Mesenchymal stem cell (in vitro differentiated cells and primary cell): Measurements from ENCODE around the gene TENM4.

ENCODE experiments used
- DNase-seq: peaks from one replicate; pipeline ENCODE4 v3.0.0-alpha.2; 2013
- H2AFZ ChIP-seq: one replicate; pipeline ENCODE4 v1.6.1; 2013; ENCODE audit warnings: low read depth, mild to moderate bottlenecking, control low read depth, inconsistent platforms, low read length, moderate library complexity
- H2AK5ac ChIP-seq: 2 replicates; pipeline ENCODE4 v1.6.1; 2013; ENCODE audit warnings: low read length, moderate library complexity, mild to moderate bottlenecking, inconsistent platforms; ENCODE audit not compliant: severe bottlenecking
- H2BK120ac ChIP-seq: one replicate; pipeline ENCODE4 v1.6.1; 2013; ENCODE audit warnings: low read depth, mild to moderate bottlenecking, inconsistent platforms, low read length, moderate library complexity
- H2BK12ac ChIP-seq, 2 experiments: one replicate each; pipeline ENCODE4 v1.6.1; 2013; ENCODE audit warnings: inconsistent platforms in 2 of 2, low read length in 2 of 2, mild to moderate bottlenecking in 2 of 2, moderate library complexity in 2 of 2, control low read depth in 1 of 2
- H2BK15ac ChIP-seq: one replicate; pipeline ENCODE4 v1.6.1; 2013; ENCODE audit warnings: mild to moderate bottlenecking, low read depth, inconsistent platforms; ENCODE audit not compliant: poor library complexity, severe bottlenecking
- H2BK5ac ChIP-seq: 2 replicates; pipeline ENCODE4 v1.6.1; 2013; ENCODE audit warnings: low read depth, mild to moderate bottlenecking, low read length, control low read depth, inconsistent platforms; ENCODE audit not compliant: poor library complexity, severe bottlenecking
- H3K14ac ChIP-seq, 2 experiments: one replicate each; pipeline ENCODE4 v1.6.1; 2013; ENCODE audit warnings: inconsistent platforms in 2 of 2, low read length in 2 of 2, control low read depth in 1 of 2, mild to moderate bottlenecking in 1 of 2, moderate library complexity in 1 of 2
- H3K18ac ChIP-seq, 2 experiments: one replicate each; pipeline ENCODE4 v1.6.1; 2013; ENCODE audit warnings: inconsistent platforms in 2 of 2, low read length in 2 of 2, control low read depth in 1 of 2, low read depth in 1 of 2, mild to moderate bottlenecking in 1 of 2
- H3K23ac ChIP-seq, 2 experiments: one replicate each; pipeline ENCODE4 v1.6.1; 2013; ENCODE audit warnings: inconsistent platforms in 2 of 2, low read length in 2 of 2, mild to moderate bottlenecking in 2 of 2, moderate library complexity in 2 of 2, control low read depth in 1 of 2
- H3K27ac ChIP-seq: 2 replicates; pipeline ENCODE4 v1.5.1; 2013; ENCODE audit warnings: mild to moderate bottlenecking, moderate library complexity, low read length, control low read depth, inconsistent platforms; ENCODE audit not compliant: poor library complexity, severe bottlenecking
- H3K27me3 ChIP-seq, 2 experiments: 2 replicates each; pipeline versions ENCODE4 v1.6.1 to v1.7.0; 2013; ENCODE audit warnings: low read length in 2 of 2, mild to moderate bottlenecking in 2 of 2, moderate library complexity in 2 of 2, control low read depth in 1 of 2, inconsistent platforms in 1 of 2; ENCODE audit not compliant: control insufficient read depth in 1 of 2, insufficient read depth in 1 of 2
- H3K36me3 ChIP-seq, 2 experiments: 2 replicates each; pipeline versions ENCODE4 v1.6.1 to v1.7.0; 2013; ENCODE audit warnings: low read length in 2 of 2, control low read depth in 1 of 2, inconsistent platforms in 1 of 2, low read depth in 1 of 2, mild to moderate bottlenecking in 1 of 2; ENCODE audit not compliant: insufficient read depth in 2 of 2, control insufficient read depth in 1 of 2
- H3K4ac ChIP-seq, 2 experiments: one replicate each; pipeline ENCODE4 v1.6.1; 2013; ENCODE audit warnings: inconsistent platforms in 2 of 2, low read length in 2 of 2, mild to moderate bottlenecking in 2 of 2, moderate library complexity in 2 of 2, control low read depth in 1 of 2, low read depth in 1 of 2
- H3K4me1 ChIP-seq: 2 replicates; pipeline ENCODE4 v1.6.1; 2013; ENCODE audit warnings: low read depth, low read length, control low read depth; ENCODE audit not compliant: control insufficient read depth, insufficient read depth
- H3K4me2 ChIP-seq: 2 replicates; pipeline ENCODE4 v1.6.1; 2013; ENCODE audit warnings: low read length, mild to moderate bottlenecking, inconsistent platforms; ENCODE audit not compliant: poor library complexity, severe bottlenecking
- H3K4me3 ChIP-seq, 2 experiments: 2 replicates each; pipeline versions ENCODE4 v1.5.1 to v1.7.0; 2013; ENCODE audit warnings: low read length in 2 of 2, mild to moderate bottlenecking in 2 of 2, control low read depth in 1 of 2, low read depth in 1 of 2; ENCODE audit not compliant: insufficient read depth in 1 of 2
- H3K79me1 ChIP-seq: replicated peaks from 2 replicates; pipeline ENCODE4 v1.6.1; 2013; ENCODE audit warnings: mild to moderate bottlenecking, control low read depth, low read length, inconsistent platforms; ENCODE audit not compliant: poor library complexity, severe bottlenecking
- H3K9ac ChIP-seq: 2 replicates; pipeline ENCODE4 v1.7.0; 2013; ENCODE audit warnings: mild to moderate bottlenecking, low read length, moderate library complexity
- H3K9me3 ChIP-seq: 2 replicates; pipeline ENCODE4 v1.7.0; 2013; ENCODE audit warnings: mild to moderate bottlenecking, low read length; ENCODE audit not compliant: control insufficient read depth
- H4K8ac ChIP-seq: one replicate; pipeline ENCODE4 v1.6.1; 2013; ENCODE audit warnings: inconsistent platforms, mild to moderate bottlenecking, low read length, moderate library complexity
- H4K91ac ChIP-seq: one replicate; pipeline ENCODE4 v1.6.1; 2013; ENCODE audit warnings: mild to moderate bottlenecking, low read length, inconsistent platforms
- WGBS: methylation state at CpG from one replicate; pipeline ENCODE4 v1.1.7; 2013; ENCODE audit warnings: mixed read lengths; 5-methylcytosine and 5-hydroxymethylcytosine counted together

Gene TENM4

DNA sequence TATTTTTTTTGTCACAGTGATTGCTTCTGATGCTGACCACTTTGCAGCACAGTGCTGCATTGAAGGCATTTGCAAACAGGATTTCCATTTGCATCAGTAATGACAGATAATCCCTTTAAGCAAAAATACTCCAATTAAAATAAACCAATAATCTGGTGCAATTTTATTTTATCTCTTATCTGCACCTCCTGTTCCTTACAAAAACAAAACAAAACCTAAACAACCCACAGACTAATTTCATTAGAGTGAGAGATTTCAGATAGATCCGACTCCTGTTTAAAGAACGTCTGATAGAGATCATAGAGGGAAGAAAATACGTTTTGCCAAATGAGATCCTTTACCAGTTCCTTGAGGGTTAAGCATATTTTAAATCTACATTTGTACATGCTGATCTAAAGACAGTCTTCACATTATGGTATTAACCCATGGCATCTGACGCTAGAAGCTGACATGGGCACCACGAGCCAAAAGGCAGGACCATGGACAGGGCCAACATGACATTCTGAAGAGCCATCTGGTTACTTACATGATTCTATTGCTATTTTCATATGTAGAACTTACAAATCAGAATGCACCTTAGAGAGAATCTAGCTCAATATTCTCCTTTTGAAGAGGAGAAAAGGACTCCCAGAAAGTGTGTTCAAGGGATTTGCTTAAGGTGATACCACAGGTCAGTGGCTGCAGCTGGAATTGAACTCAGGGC, 580.0 kb downstream of the TENM4 start:
- H3K4ac ChIP-seq = no peak overlapping the region
- H3K79me1 ChIP-seq = no peaks in the 10 kb centered on the region
- H2BK5ac ChIP-seq = no peak overlapping the region
- no peak overlapping the region for H4K91ac ChIP-seq
- peak; percentile 44 for DNase-seq
- H3K4me3 ChIP-seq = no peak overlapping the region
- no peak overlapping the region for H3K27ac ChIP-seq
- H3K9ac ChIP-seq = no peak overlapping the region
- H3K4me2 ChIP-seq = no peak overlapping the region
- H2AK5ac ChIP-seq = no peak overlapping the region
- H3K23ac ChIP-seq = no peak overlapping the region
- H3K36me3 ChIP-seq = peaks cover 0 to 7% of the 10 kb centered on the region in 2 experiments
- no peak overlapping the region for H3K14ac ChIP-seq
- WGBS = 59% methylated on average over 2 of the region's 5 CpGs
- H3K9me3 ChIP-seq = no peaks in the 10 kb centered on the region
- H2BK12ac ChIP-seq = no peak overlapping the region
- no peak overlapping the region for H4K8ac ChIP-seq
- no peak overlapping the region for H2BK120ac ChIP-seq
- no peaks in the 10 kb centered on the region for H3K4me1 ChIP-seq
- H3K18ac ChIP-seq = no peak overlapping the region
- no peak overlapping the region for H2AFZ ChIP-seq
- H2BK15ac ChIP-seq = no peak overlapping the region
- no peaks in the 10 kb centered on the region for H3K27me3 ChIP-seq

DNA sequence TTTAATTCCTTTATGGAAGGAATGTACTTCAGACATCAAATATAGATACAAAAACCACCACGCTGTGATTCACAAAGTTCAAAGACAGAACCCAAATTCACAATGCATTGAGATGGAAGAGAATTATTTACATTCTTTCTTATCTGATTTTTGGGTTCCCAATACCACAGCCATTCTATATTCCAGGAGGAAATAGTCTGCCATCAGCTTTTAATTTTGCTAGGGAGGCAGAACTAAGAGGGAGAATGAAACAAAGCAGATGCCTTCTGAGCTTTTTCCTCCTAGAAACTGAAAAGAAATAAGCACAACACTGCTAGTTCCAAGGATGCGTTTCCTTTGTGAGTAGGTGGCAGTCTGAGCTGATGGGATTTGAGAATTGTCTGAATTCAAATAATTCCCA, 583.1 kb downstream of the TENM4 start:
- Histone ChIP-seq H2AK5ac (no peak overlapping the region), H2AFZ (no peak overlapping the region), H3K36me3 (peaks cover 0 to 8% of the 10 kb centered on the region in 2 experiments), H3K4me2 (no peak overlapping the region), H3K4me1 (no peaks in the 10 kb centered on the region), H3K27me3 (no peaks in the 10 kb centered on the region), H3K79me1 (no peaks in the 10 kb centered on the region), H2BK5ac (no peak overlapping the region), H3K9me3 (no peaks in the 10 kb centered on the region), H2BK120ac (no peak overlapping the region), H3K18ac (no peak overlapping the region), H3K23ac (no peak overlapping the region), H4K8ac (no peak overlapping the region), H3K14ac (no peak overlapping the region), H2BK15ac (no peak overlapping the region), H4K91ac (no peak overlapping the region), H3K4ac (no peak overlapping the region), H3K27ac (no peak overlapping the region), H3K9ac (no peak overlapping the region), H3K4me3 (no peak overlapping the region), H2BK12ac (no peak overlapping the region)
- no CpG with 5 or more reads among the region's 2 CpGs for WGBS
- peak; percentile 15 for DNase-seq

DNA sequence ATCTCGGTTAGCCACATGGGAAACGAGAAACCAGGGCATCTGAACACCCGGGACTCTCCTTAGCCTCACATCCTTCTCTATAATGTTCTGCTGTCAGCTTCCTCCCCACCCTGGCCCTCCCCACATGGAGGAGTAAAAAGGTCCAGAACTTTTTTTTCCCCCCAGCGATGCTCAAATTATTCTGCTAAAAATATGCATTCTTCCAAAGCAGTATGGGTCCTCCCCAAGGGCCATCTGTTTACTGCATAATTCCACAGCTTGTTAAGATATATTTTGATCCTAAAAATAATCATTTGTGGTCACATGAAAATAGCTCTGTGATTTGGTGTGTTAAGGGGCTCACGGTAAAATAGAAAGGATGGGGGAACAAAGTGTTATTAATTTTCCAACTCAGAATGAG, 584.6 kb downstream of the TENM4 start:
- 85% methylated on average over 5 of the region's 5 CpGs for WGBS
- no peak for DNase-seq
- H2BK15ac ChIP-seq = no peak overlapping the region
- no peaks in the 10 kb centered on the region for H3K79me1 ChIP-seq
- no peak overlapping the region for H3K23ac ChIP-seq
- peaks cover 0 to 3% of the 10 kb centered on the region in 2 experiments for H3K36me3 ChIP-seq
- no peaks in the 10 kb centered on the region for H3K27me3 ChIP-seq
- H4K8ac ChIP-seq = no peak overlapping the region
- H3K4me1 ChIP-seq = no peaks in the 10 kb centered on the region
- H2BK5ac ChIP-seq = no peak overlapping the region
- H2BK120ac ChIP-seq = no peak overlapping the region
- no peak overlapping the region for H3K4me2 ChIP-seq
- H3K9me3 ChIP-seq = no peaks in the 10 kb centered on the region
- no peak overlapping the region for H3K14ac ChIP-seq
- H2AFZ ChIP-seq = no peak overlapping the region
- no peak overlapping the region for H2AK5ac ChIP-seq
- no peak overlapping the region for H3K4me3 ChIP-seq
- no peak overlapping the region for H3K4ac ChIP-seq
- no peak overlapping the region for H3K18ac ChIP-seq
- H3K9ac ChIP-seq = no peak overlapping the region
- H2BK12ac ChIP-seq = no peak overlapping the region
- no peak overlapping the region for H3K27ac ChIP-seq
- H4K91ac ChIP-seq = no peak overlapping the region

DNA sequence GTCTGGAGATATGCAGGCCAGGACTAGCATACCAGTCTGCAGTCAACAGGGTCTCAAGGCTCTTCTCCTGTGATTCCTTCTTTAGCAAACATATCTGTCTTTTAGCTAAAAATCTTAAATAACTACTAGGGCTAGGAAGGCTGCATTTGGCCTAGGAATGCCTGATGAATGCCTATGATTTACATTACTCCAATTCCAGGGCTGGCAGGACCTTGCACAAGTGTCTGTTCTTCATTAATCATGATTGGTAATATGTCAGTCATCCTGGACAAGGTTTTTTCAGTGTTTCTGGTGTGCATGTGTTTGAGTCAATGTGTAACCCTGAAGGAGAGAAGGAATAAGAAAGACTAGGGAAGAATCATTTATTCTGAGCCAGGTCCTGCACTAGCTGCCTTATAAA, 585.7 kb downstream of the TENM4 start:
- Histone ChIP-seq H2BK5ac (no peak overlapping the region), H4K91ac (no peak overlapping the region), H3K4me3 (no peak overlapping the region), H3K14ac (no peak overlapping the region), H3K23ac (no peak overlapping the region), H3K4me1 (no peaks in the 10 kb centered on the region), H3K4me2 (no peak overlapping the region), H2BK120ac (no peak overlapping the region), H4K8ac (no peak overlapping the region), H3K4ac (no peak overlapping the region), H3K18ac (no peak overlapping the region), H2BK12ac (no peak overlapping the region), H2AFZ (no peak overlapping the region), H2BK15ac (no peak overlapping the region), H3K9me3 (no peaks in the 10 kb centered on the region), H3K79me1 (no peaks in the 10 kb centered on the region), H2AK5ac (no peak overlapping the region), H3K9ac (no peak overlapping the region), H3K27me3 (no peaks in the 10 kb centered on the region), H3K36me3 (peaks cover 0 to 3% of the 10 kb centered on the region in 2 experiments), H3K27ac (no peak overlapping the region)
- no peak for DNase-seq
